RWPE1 (cell line): ENCODE results near the gene IGFLR1.
A peak's percentile ranks its signal among the peaks of the same experiment; 100 is the strongest.

Source experiments
- CTCF ChIA-PET: fragments of 350-600 bp; sonication (Branson Sonifier 250); formaldehyde crosslinking; extraction: SDS; loops from one replicate; lab custom pipeline; 2021; lab: Yijun Ruan, JAX
- POLR2A ChIA-PET: fragments of 400-600 bp; formaldehyde crosslinking; extraction: SDS; loops from one replicate; lab custom pipeline; 2020; ENCODE audit warnings: antibody characterized with exemption; ENCODE audit not compliant: low non-redundant PET; lab: Yijun Ruan, JAX
- DNase-seq: peaks from one replicate; pipeline ENCODE4 v3.0.0; 2012; ENCODE audit warnings: low spot score
- H3K27ac ChIP-seq: fragments of 450-650 bp; 2 replicates; pipeline ENCODE4 v1.5.1; 2017
- TF ChIP-seq, protein P1 (sequence below): fragments of 450-650 bp; conservative IDR thresholded peaks from 2 replicates; pipeline ENCODE4 v1.5.1; 2017; ENCODE audit warnings: low read depth, mild to moderate bottlenecking

IGFLR1 gene

DNA sequence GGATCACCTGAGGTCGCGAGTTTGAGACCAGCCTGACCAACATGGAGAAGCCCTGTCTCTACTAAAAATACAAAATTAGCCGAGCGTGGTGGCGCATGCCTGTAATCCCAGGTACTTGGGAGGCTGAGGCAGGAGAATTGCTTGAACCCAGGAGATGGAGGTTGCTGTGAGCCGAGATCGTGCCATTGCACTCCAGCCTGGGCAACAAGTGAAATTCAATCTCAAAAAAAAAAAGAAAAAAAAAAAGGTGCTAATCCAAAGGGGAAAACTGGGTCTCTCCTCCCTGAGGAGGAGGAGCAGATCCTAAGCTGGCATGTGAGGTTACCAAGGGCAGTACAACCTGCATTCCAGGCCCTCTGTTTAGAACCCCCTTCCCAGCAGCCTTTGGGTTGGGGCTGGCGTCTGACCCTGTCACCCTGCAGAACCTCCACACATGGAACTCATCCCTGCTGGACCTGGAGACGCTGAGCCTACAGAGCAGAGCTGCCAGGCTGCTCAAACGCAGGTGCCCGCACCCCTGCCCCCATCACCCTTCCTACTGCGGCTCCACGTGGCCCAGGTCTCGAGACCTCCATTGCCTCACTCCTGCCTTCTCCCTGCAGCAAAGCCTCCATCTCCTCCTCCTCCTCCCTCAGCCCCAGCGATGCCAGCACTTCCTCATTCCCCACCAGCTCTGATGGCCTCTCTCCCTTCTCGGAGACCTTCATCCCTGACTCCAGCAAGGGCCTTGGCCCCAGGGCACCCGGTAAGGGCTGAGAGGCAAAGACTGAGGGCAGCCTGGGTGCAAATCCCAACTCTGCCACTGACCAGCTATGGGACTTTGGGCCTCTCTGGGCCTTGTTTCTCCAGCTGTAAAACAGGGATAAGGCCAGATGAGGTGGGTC lies 22.4 kb upstream of the IGFLR1 start:
- ChIA-PET POLR2A (no interaction called here), CTCF (no interaction called here)
- no peak for DNase-seq
- TF ChIP-seq, protein P1, sequence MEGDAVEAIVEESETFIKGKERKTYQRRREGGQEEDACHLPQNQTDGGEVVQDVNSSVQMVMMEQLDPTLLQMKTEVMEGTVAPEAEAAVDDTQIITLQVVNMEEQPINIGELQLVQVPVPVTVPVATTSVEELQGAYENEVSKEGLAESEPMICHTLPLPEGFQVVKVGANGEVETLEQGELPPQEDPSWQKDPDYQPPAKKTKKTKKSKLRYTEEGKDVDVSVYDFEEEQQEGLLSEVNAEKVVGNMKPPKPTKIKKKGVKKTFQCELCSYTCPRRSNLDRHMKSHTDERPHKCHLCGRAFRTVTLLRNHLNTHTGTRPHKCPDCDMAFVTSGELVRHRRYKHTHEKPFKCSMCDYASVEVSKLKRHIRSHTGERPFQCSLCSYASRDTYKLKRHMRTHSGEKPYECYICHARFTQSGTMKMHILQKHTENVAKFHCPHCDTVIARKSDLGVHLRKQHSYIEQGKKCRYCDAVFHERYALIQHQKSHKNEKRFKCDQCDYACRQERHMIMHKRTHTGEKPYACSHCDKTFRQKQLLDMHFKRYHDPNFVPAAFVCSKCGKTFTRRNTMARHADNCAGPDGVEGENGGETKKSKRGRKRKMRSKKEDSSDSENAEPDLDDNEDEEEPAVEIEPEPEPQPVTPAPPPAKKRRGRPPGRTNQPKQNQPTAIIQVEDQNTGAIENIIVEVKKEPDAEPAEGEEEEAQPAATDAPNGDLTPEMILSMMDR = no peak
- peak overlapping the region; percentile 12; the same call in 1 of the 2 replicates for H3K27ac ChIP-seq

DNA sequence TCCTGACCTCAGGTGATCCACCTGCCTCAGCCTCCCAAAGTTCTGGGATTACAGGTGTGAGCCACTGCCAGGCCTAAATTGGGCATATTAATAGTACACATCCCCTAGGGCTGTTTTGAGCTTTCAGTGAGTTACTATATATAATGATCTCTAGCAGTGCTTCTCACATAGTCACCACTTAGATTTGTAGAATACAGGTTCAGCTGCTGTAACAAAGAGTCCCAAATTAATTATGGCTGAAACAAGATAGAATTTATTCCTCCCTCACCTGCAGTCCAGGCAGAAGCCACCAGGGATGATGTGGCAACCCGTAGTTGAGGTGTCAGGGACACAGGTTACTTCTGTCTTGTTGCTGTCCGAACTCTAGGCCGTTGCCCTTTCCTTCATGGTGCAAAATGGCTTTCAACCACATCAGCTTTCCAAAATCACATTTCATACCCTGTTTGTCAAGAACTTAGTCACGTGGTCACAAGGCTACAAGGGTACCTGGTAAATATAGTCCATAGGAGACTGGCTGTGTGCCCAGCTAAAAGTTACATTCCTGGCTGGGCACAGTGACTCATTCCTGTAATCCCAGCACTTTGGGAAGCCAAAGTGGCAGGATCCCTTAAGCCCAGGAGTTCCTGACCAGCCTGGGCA lies 18.6 kb upstream of the IGFLR1 start:
- ChIA-PET POLR2A (no interaction called here), CTCF (no interaction called here)
- TF ChIP-seq, protein P1 = no peak
- peak overlapping the region; percentile 32 for H3K27ac ChIP-seq
- DNase-seq = no peak

DNA sequence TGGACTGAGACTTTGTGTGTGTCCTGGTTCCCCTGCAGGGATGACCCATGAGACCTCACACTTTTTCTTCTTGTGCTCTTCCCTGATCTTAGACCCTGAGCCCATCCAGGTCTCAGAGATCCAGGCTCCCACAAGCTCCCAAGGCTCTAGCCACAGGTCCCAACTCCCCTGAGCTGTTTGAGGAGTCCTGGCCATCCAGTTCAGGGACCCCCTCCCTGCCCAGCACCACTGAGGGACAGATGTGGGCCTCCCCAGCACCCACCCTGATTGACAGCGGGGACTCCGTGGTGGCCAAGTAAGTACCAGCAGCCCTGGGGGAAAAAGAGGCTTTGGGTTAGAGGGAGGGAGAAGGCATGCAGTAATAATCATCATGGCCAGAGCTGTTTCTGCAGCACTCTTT lies 17.4 kb upstream of the IGFLR1 start:
- TF ChIP-seq, protein P1 = no peak
- H3K27ac ChIP-seq = peak overlapping the region; percentile 98
- no peak for DNase-seq
- ChIA-PET CTCF (no interaction called here), POLR2A (no interaction called here)

DNA sequence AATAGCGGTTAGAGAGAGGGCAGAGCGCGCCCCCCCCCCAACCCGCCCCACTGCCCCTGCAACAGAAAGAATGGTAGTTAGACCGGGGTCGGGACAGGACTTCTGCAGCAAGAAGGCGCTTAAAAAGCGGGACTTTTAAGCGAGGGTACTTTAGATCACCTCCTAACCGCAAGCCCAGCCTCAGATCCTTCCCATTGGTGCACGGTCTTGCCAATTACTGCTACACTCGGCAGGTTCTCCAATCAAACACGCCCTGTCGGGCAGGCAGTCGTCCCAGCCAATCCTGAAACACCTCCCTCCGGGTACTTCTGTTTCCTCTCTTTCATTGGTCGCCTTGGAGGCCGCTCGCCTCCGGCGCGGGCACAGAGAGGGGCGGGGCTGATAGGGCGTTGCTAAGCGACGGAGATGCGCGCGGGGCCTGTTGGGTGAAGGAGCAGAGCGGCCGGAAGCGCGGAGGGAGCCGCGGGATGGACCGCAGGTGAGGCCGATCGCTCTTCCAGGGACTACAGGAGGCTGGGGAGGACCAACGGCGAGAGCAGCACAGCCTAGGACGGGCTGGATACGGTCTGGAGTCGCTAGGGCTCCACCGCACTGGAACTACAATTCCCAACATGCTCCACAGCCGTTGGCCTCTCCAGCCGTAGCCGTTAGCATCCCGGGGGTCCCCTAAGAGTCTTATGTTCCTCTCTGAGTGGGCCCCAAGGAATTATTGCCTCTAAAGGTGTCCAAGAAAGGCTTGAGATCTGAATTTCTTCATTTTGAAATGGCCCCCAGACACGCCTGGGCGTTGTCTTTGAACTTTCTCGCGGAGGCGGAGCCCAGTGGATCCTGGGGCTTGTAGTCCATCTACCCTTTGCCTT lies 15.7 kb upstream of the IGFLR1 start, which contains the start of gene PROSER3:
TSS of gene PROSER3 (plus strand) at position 428 of the 860 bp plus-strand sequence. CDS start at position 468, 40 bp downstream.
- TF ChIP-seq, protein P1 = no peak
- CTCF ChIA-PET = no interaction called here
- POLR2A ChIA-PET = interaction anchor here (0.8 kb wide), 1 partner anchor 10 kb away, joined by 3 read pairs; the partner anchor contains the start of gene LIN37
- H3K27ac ChIP-seq = peak within 1 kb of the TSS; percentile 98
- DNase-seq = peak; percentile 99

DNA sequence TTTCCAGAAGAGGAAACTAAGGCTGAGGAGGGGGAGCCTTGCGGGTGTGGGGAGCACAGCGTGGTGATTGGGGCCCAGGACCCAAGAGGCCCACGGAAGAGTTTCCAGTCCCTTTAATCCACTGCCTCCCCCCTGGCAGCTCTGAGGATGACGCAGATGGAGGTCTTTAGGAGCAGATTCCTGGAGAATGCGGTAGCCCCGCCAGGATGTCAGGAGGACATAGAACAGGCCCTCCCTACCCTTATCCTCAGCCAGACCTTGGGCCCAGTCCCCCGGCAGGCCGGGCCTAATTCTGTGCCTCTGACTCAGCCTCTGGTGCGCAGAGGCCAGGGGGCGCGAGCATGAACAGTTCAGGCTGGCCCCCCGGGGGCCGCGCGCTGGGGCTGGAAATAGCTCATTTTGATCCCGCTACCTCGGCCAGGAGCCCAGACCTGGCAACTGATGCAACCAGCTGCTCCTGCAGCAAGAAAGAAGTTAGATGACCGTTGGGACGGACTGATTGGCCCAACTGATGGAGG lies 15.0 kb upstream of the IGFLR1 start:
- TF ChIP-seq, protein P1 = no peak
- DNase-seq = no peak
- POLR2A ChIA-PET = interaction anchor here (0.8 kb wide), 1 partner anchor 9 kb away, joined by 4 read pairs; the partner anchor contains the start of gene LIN37
- CTCF ChIA-PET = no interaction called here
- H3K27ac ChIP-seq = peak overlapping the region; percentile 98
